GF-D8 (cell line): ENCODE results near the gene UBE2D3.
A peak's percentile ranks its signal among the peaks of the same experiment; 100 is the strongest.

Experiments used
- DNase-seq: peaks from one replicate; lab custom pipeline; 2025; lab: John Stamatoyannopoulos, UW

Gene UBE2D3

GRCh38 chr4:102791318-102791835 lies 36.0 kb downstream of the UBE2D3 start:
- no peak for DNase-seq

DNA sequence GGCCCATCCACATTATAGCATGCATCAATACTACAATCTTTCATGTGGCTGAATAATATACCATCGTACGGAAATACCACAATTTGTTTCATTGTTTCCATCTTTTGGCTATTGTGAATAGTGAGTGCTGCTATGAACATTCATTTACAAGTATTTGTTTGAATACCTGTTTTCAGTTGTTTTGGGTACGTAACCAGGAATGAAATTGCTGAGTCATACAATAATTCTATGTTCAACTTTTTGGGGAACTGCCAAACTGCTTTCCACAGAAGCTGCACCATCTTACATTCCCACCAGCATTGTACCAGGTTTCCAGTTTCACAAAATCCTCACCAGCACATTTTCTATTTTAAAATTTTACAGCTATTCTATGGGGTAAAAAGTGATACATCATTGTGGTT lies 38.0 kb downstream of the UBE2D3 start:
- no peak for DNase-seq

DNA sequence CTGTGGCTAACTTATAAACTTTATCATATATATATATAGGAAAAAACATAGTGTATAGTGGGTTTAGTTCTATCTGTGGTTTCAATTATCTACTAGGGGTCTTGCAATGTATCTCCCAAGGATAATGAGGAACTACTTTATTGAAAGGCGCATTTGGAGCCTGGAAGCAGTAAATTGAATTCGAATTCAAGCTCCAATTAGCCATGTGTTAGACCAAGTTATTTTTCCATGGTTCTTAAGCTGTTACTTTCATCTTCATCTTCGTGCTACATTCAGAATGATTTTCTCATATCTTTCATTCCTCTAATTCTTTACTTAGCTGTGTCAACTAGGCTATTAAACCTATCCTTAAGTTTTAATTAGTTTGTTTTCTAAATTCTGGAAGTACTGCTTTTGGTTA lies 39.4 kb downstream of the UBE2D3 start:
- no peak for DNase-seq

- no peak for DNase-seq
Observed at GRCh38 chr4:102787096-102787881, 40.1 kb downstream of the UBE2D3 start.

DNA sequence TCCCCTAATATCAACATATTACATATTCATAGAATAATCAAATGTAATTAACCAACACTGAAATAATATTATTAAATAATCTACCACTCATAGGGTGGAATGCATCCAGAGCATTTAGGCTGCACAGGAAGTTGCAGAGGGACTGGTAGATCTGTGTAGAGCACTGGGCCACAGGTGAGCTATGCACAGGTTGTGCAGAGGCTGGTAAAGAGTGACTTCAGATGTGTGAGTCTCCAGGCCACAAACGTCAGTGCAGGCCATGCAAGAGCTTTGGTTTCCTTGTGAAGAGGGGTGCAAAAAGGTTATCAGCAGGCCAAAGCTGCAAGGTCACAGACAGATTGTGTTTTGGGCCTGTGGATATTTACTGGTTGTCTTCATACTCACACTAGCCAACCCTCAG lies 41.1 kb downstream of the UBE2D3 start:
- no peak for DNase-seq

- DNase-seq: no peak
Observed at GRCh38 chr4:102783006-102783405, 44.3 kb downstream of the UBE2D3 start.

- no peak for DNase-seq
Observed at GRCh38 chr4:102781570-102781969, 45.8 kb downstream of the UBE2D3 start.

GRCh38 chr4:102780476-102781144 lies 46.7 kb downstream of the UBE2D3 start:
- DNase-seq: no peak

- DNase-seq: no peak
Observed at GRCh38 chr4:102779204-102779603, 48.1 kb downstream of the UBE2D3 start.

DNA sequence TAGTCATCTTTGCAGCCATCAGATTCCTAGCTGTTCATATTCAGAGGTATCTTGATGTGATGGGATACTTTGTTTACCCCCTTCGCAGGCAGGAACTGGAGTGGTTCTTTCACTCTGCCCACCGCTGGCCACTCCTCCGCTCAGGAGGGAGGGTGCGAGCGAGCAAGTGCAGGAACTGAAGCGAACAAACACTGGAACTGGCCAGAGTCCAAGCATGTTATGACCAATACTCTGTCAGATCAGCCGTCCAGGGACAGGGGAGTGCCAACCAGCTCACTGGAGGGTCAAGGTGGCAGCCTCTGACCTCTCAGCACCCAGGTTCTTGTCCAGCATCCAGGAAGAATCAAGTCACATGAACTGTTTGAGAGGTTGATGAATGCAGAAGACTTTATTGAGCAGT lies 48.6 kb downstream of the UBE2D3 start:
- no peak for DNase-seq

DNA sequence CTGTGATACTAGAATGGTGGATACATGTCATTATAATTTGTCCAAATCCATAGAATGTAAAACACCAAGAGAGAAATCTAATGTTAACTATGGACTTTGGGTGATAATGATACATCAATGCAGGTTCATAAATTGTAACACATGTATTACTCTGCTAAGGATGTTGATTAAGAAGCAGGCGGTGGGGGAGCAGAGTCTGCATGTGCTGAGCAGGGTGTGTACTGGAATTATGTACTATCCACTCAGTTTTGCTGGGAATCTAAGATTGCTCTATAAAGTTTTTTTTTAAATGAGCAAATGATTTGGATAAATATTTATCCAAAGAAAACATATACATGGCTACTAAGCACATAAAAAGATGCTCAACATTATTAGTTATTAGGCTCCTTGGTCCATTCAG lies 51.5 kb downstream of the UBE2D3 start:
- no peak for DNase-seq

- no peak for DNase-seq
Observed at GRCh38 chr4:102774254-102774653, 53.1 kb downstream of the UBE2D3 start.

GRCh38 chr4:102772738-102773340 lies 54.5 kb downstream of the UBE2D3 start:
- no peak for DNase-seq

DNA sequence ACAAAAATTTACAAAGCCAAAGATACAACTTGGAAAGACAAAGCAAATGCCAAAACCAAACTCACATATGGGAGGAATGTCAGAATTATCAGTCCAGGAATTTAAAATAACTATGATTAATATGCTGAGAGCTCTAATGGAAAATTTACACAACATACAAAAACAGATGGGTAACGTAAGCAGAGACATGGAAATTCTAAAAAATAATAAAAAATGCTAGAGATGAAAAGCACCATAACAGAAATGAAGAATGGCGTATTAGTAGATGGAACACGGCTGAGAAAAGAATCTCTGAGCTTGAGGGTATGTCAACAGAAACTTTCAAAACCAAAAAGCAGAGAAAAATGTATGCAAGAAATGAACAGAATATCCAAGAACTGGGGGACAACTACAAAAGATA lies 62.5 kb downstream of the UBE2D3 start:
- DNase-seq: no peak

- DNase-seq: no peak
Observed at GRCh38 chr4:102761906-102762305, 65.4 kb downstream of the UBE2D3 start.

DNA sequence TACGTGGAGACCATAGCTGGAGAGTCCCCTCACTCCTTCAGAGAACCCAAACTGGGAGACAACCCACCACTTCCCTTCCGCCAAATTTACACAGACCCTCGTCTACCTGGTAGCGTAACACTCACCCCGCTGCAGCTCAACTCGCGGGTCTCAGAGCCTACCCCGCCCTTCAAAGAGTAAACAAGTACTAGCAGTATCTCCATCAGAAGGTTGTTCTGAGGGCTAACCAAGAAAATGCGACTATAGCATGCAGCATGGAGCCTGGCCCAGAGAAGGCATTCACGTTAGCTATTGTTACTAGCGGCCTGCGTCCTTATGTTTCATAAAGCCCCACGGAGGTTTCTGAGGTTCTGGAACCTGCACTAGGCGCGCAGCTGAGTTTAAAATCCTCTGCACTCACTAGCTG lies 66.1 kb downstream of the UBE2D3 start:
- DNase-seq: no peak

DNA sequence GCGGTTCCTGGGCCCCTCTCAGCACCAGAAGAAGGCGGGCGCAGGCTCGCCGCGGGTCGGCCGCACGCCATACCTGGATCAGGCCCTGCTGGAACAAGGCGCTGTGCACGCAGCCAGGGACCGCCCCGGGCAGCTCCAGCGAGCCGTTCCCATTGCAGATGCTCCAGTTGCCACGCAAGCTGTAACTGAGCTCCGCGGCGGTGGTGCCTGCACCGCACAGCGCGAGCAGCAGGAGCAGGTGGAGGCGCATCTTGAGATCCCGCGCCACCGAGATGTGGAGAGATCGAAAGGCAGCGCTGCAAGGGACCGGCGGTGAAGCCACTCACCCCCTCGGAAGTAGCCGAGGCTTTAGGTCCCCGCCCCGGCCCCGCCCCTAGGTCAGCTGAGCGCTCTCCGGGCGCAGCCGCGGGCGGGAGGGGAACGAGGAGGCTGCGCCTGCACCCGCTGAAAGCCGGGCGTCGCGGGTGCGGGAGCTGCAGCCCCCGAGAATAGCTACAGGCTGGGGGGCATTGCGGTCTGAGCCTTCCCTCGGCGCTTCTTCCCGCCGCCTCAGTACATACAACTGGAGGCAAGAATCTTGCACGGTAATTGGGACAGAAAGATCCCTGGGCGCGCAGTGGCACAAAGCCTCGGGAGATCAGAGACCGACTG lies 66.6 kb downstream of the UBE2D3 start, which contains the start of gene MANBA:
Gene MANBA, minus strand, starts transcription at position 324 of the 651 bp plus-strand sequence. Its CDS starts 74 bp downstream, at position 250.
- DNase-seq: peak; percentile 54

- peak; percentile 91 for DNase-seq
Observed at GRCh38 chr4:102759831-102760644, 67.3 kb downstream of the UBE2D3 start.

- no peak for DNase-seq
Observed at GRCh38 chr4:102758241-102759160, 68.8 kb downstream of the UBE2D3 start.

DNA sequence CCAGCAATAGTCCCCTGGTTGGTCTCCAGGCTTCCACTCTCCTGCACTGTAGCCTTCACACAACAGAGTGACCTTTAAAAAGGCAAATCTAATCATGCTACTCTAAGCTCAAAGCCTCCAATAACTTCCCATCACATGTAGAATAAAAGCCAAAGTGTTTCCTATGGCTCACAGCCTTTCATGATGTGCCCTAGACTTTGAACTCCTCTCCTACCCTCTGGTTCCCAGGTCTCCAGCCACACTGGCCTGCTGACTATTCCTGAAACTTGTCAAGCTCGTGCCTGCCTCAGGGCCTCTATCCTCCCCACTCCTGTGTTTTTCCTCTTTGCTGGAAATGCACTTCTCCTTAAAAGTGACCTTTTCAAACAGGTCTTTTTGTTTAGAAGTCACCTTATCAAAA lies 69.7 kb downstream of the UBE2D3 start:
- no peak for DNase-seq
